Measurements from ENCODE around the gene EML5.

Gene EML5

DNA sequence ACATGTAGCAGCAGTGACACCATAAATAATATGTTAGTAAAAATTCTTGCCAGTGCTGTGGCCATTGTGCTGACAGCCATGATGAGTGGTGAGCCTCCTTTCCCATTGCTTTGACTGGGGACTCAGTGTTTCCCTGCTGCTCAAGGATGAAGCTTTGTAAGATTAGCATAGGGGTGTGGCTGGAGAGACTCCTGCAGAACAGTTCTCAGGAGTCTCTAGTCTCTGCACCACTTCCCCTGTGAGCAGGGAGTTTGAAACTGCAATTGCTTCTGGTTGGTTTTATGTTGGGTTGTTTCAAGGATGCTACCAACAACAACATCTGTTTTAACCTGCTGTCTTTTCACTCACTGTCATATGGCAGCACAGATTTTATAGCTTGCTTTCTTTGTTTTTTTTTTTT lies 188.5 kb downstream of the EML5 start:
- ChIA-PET CTCF (no interaction called here), POLR2A (no interaction called here)
- peaks cover 5 to 82% (median 60%) of the 10 kb centered on the region in 4 experiments for H3K36me3 ChIP-seq (ENCODE audit: control insufficient read depth in 4 of 4, insufficient read depth in 4 of 4, low read length in 3 of 4)

DNA sequence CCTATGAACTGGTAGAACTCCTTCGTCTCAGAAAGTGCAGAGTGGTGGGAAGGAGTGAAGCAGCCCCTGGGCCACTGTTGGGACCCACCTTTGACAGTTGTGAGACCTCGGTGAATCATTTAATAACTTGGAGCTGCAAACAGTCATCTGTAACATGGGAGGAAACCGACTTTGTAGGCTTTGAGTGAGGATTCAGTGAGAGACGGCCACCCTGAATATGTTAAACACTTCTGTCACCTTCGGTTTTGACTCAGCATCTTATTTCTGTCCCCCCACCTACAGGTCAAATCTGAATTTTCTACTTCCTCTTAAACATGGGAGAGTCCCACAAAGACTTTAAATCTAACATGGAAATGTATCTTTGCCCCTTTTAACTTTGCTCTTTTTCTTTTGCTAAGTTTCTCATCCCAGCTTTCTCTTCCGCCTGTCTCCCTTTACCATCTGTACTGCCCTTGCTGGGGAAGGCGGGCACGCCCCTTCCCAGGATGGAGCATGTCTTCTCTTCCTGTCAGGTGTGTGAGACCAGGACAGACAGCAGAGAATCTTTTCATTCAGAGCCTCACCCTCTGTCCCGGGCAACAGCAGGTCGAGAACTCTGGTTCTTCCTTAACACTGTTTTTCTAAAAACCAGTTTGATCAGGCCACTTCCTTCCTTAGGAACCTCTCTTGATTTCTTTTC lies 192.9 kb downstream of the EML5 start:
- H3K27ac ChIP-seq (ENCODE audit: insufficient read depth in 1 of 2, low read depth in 1 of 2, low read length in 2 of 2, poor library complexity in 1 of 2, severe bottlenecking in 2 of 2), result no peak overlapping the region
- WGBS (ENCODE audit: insufficient coverage), result 76% methylated on average over 9 of the region's 10 CpGs
- H3K36me3 ChIP-seq (ENCODE audit: control insufficient read depth in 4 of 4, insufficient read depth in 4 of 4, low read length in 3 of 4), result peaks cover 3 to 77% (median 44%) of the 10 kb centered on the region in 4 experiments
- H3K27me3 ChIP-seq (replicated peaks in 2 of 5; ENCODE audit: control insufficient read depth in 4 of 5, insufficient read depth in 5 of 5, low read length in 4 of 5), result no peaks in the 10 kb centered on the region
- no peak overlapping the region for H3K4me3 ChIP-seq (ENCODE audit: control insufficient read depth in 1 of 7, extremely low read depth in 1 of 7, insufficient read depth in 4 of 7, low read depth in 2 of 7, low read length in 6 of 7)
- ChIA-PET CTCF (no interaction called here), POLR2A (no interaction called here)
- no peaks in the 10 kb centered on the region for H3K9me3 ChIP-seq (ENCODE audit: control extremely low read depth in 1 of 5, control insufficient read depth in 4 of 5, insufficient read depth in 2 of 5, low read depth in 1 of 5, low read length in 4 of 5)
- DNase-seq, result no peak
- no peaks in the 10 kb centered on the region for H3K4me1 ChIP-seq (ENCODE audit: control extremely low read depth in 1 of 4, control insufficient read depth in 4 of 4, insufficient read depth in 4 of 4, low read length in 3 of 4)

More for the DNA sequence above, 188.5 kb downstream of the EML5 start:
- H3K4me1 ChIP-seq (ENCODE audit: control extremely low read depth in 1 of 4, control insufficient read depth in 4 of 4, insufficient read depth in 4 of 4, low read length in 3 of 4), result no peaks in the 10 kb centered on the region
- no peak overlapping the region for H3K4me3 ChIP-seq (ENCODE audit: control insufficient read depth in 1 of 7, extremely low read depth in 1 of 7, insufficient read depth in 4 of 7, low read depth in 2 of 7, low read length in 6 of 7)
- H3K27ac ChIP-seq (ENCODE audit: insufficient read depth in 1 of 2, low read depth in 1 of 2, low read length in 2 of 2, poor library complexity in 1 of 2, severe bottlenecking in 2 of 2), result no peak overlapping the region
- DNase-seq, result no peak
- H3K9me3 ChIP-seq (ENCODE audit: control extremely low read depth in 1 of 5, control insufficient read depth in 4 of 5, insufficient read depth in 2 of 5, low read depth in 1 of 5, low read length in 4 of 5), result no peaks in the 10 kb centered on the region
- no peaks in the 10 kb centered on the region for H3K27me3 ChIP-seq (replicated peaks in 2 of 5; ENCODE audit: control insufficient read depth in 4 of 5, insufficient read depth in 5 of 5, low read length in 4 of 5)

DNA sequence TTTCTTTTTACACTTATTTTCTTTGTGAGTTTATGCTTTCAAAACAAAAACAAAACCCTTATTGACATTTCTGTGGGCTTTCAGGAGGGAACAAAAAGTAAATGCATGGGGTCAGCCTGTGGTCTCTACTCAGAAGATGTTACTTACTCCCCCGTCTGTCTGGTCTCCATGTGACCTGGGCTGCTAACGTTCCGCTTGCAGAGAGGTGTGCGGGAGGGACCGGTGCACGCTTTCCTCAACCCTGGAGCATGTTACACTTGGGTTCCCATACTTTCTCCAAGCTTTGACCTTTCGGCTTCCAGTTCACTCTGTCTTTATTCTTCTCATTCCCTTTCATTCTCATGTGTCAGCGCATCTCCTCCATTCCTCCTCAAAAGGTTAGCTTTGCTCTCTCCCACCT lies 193.4 kb downstream of the EML5 start:
- POLR2A ChIA-PET, result no interaction called here
- peaks cover 3 to 75% (median 41%) of the 10 kb centered on the region in 4 experiments for H3K36me3 ChIP-seq (ENCODE audit: control insufficient read depth in 4 of 4, insufficient read depth in 4 of 4, low read length in 3 of 4)
- CTCF ChIA-PET, result no interaction called here

DNA sequence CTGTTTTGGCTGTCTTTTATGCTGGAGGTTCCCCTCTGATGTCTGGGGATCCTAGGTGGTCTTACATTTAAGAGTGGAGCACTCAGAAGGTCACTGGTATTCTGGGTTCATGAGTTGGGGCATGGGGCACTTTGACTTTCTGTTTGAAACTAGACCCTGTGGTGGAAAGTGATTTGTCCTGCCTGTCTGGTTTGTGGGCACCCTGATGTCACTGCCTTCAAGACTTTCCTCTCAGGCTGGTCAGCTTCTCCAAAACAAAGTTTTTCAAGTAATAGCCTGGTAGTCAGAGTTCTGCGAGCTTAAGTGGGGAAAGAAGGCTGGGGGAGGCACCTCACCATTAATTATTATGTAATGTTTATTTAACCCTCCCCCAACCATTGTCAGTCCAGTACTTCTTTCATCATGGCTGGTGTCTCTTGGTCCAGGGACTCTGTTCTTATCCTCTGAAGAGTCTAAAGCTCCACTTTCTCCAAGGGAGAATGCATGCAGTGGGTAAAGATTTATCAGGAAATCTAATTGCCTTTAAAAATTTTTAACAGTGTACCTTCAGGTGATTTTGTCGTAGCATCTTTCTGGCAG lies 194.6 kb downstream of the EML5 start:
- POLR2A ChIA-PET, result no interaction called here
- Histone ChIP-seq H3K9me3 (ENCODE audit: control extremely low read depth in 1 of 5, control insufficient read depth in 4 of 5, insufficient read depth in 2 of 5, low read depth in 1 of 5, low read length in 4 of 5) (no peaks in the 10 kb centered on the region), H3K27me3 (replicated peaks in 2 of 5; ENCODE audit: control insufficient read depth in 4 of 5, insufficient read depth in 5 of 5, low read length in 4 of 5) (no peaks in the 10 kb centered on the region), H3K27ac (ENCODE audit: insufficient read depth in 1 of 2, low read depth in 1 of 2, low read length in 2 of 2, poor library complexity in 1 of 2, severe bottlenecking in 2 of 2) (no peak overlapping the region), H3K4me3 (ENCODE audit: control insufficient read depth in 1 of 7, extremely low read depth in 1 of 7, insufficient read depth in 4 of 7, low read depth in 2 of 7, low read length in 6 of 7) (no peak overlapping the region), H3K36me3 (ENCODE audit: control insufficient read depth in 4 of 4, insufficient read depth in 4 of 4, low read length in 3 of 4) (peaks cover 3 to 65% (median 36%) of the 10 kb centered on the region in 4 experiments), H3K4me1 (ENCODE audit: control extremely low read depth in 1 of 4, control insufficient read depth in 4 of 4, insufficient read depth in 4 of 4, low read length in 3 of 4) (no peaks in the 10 kb centered on the region)
- whole genome bisulfite sequencing (ENCODE audit: insufficient coverage), result 100% methylated on average over 1 of the region's 2 CpGs
- CTCF ChIA-PET, result no interaction called here
- DNase-seq, result no peak

More for the DNA sequence above, 193.4 kb downstream of the EML5 start:
- Histone ChIP-seq H3K27me3 (replicated peaks in 2 of 5; ENCODE audit: control insufficient read depth in 4 of 5, insufficient read depth in 5 of 5, low read length in 4 of 5) (no peaks in the 10 kb centered on the region), H3K4me3 (ENCODE audit: control insufficient read depth in 1 of 7, extremely low read depth in 1 of 7, insufficient read depth in 4 of 7, low read depth in 2 of 7, low read length in 6 of 7) (no peak overlapping the region), H3K4me1 (ENCODE audit: control extremely low read depth in 1 of 4, control insufficient read depth in 4 of 4, insufficient read depth in 4 of 4, low read length in 3 of 4) (no peaks in the 10 kb centered on the region), H3K9me3 (ENCODE audit: control extremely low read depth in 1 of 5, control insufficient read depth in 4 of 5, insufficient read depth in 2 of 5, low read depth in 1 of 5, low read length in 4 of 5) (no peaks in the 10 kb centered on the region), H3K27ac (ENCODE audit: insufficient read depth in 1 of 2, low read depth in 1 of 2, low read length in 2 of 2, poor library complexity in 1 of 2, severe bottlenecking in 2 of 2) (no peak overlapping the region)
- no peak for DNase-seq
- 98% methylated on average over 7 of the region's 8 CpGs for WGBS (ENCODE audit: insufficient coverage)

DNA sequence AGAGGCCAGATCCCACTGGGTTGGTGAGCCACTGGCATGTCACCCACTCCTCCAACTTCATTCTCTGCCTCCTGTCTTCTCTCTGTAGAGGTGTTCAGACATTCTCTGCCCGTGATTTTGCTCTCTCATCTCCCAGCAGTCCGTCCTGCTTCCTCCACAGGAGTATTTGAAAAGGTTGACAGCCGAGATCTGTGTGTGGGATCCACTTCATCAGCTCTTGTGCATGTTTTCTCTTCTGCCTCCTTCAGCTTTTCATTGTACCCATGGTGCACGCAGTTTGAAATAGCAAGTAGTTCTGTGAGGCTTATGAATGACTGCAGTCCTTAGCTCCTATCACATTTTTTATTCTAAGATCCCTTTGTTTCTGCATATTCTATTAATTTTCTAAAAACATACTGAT lies 195.2 kb downstream of the EML5 start:
- H3K4me3 ChIP-seq (ENCODE audit: control insufficient read depth in 1 of 7, extremely low read depth in 1 of 7, insufficient read depth in 4 of 7, low read depth in 2 of 7, low read length in 6 of 7), result no peak overlapping the region
- H3K36me3 ChIP-seq (ENCODE audit: control insufficient read depth in 4 of 4, insufficient read depth in 4 of 4, low read length in 3 of 4), result peaks cover 3 to 59% (median 31%) of the 10 kb centered on the region in 4 experiments
- DNase-seq, result no peak
- POLR2A ChIA-PET, result no interaction called here
- no peaks in the 10 kb centered on the region for H3K27me3 ChIP-seq (replicated peaks in 2 of 5; ENCODE audit: control insufficient read depth in 4 of 5, insufficient read depth in 5 of 5, low read length in 4 of 5)
- CTCF ChIA-PET, result no interaction called here
- no peaks in the 10 kb centered on the region for H3K9me3 ChIP-seq (ENCODE audit: control extremely low read depth in 1 of 5, control insufficient read depth in 4 of 5, insufficient read depth in 2 of 5, low read depth in 1 of 5, low read length in 4 of 5)
- H3K27ac ChIP-seq (ENCODE audit: insufficient read depth in 1 of 2, low read depth in 1 of 2, low read length in 2 of 2, poor library complexity in 1 of 2, severe bottlenecking in 2 of 2), result no peak overlapping the region
- 100% methylated on average over 3 of the region's 4 CpGs for WGBS (ENCODE audit: insufficient coverage)
- no peaks in the 10 kb centered on the region for H3K4me1 ChIP-seq (ENCODE audit: control extremely low read depth in 1 of 4, control insufficient read depth in 4 of 4, insufficient read depth in 4 of 4, low read length in 3 of 4)

DNA sequence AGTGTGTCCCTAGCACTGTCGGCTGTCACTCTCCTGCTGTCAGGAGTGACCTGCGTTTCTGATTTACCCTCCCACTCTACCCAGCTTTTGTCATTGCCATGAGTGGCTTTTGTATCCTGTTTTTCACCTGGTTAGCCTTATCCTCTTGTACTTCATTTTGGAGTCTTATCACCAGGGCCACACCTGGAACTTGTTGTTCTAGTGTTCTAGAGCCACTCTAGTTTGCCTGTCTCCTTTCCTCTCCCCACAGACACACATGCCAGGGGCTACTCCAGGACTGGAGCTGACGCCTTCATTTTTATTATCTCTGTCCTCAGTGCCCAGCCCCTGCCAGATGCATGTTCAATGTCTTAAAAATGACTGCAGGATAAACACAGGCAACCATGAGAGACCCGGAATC lies 195.7 kb downstream of the EML5 start:
- no peak for DNase-seq
- WGBS (ENCODE audit: insufficient coverage), result 100% methylated on average over 4 of the region's 4 CpGs
- ChIA-PET POLR2A (no interaction called here), CTCF (no interaction called here)
- Histone ChIP-seq H3K27ac (ENCODE audit: insufficient read depth in 1 of 2, low read depth in 1 of 2, low read length in 2 of 2, poor library complexity in 1 of 2, severe bottlenecking in 2 of 2) (no peak overlapping the region), H3K4me1 (ENCODE audit: control extremely low read depth in 1 of 4, control insufficient read depth in 4 of 4, insufficient read depth in 4 of 4, low read length in 3 of 4) (no peaks in the 10 kb centered on the region), H3K27me3 (replicated peaks in 2 of 5; ENCODE audit: control insufficient read depth in 4 of 5, insufficient read depth in 5 of 5, low read length in 4 of 5) (no peaks in the 10 kb centered on the region), H3K4me3 (ENCODE audit: control insufficient read depth in 1 of 7, extremely low read depth in 1 of 7, insufficient read depth in 4 of 7, low read depth in 2 of 7, low read length in 6 of 7) (no peak overlapping the region), H3K36me3 (ENCODE audit: control insufficient read depth in 4 of 4, insufficient read depth in 4 of 4, low read length in 3 of 4) (peaks cover 3 to 55% (median 29%) of the 10 kb centered on the region in 4 experiments), H3K9me3 (ENCODE audit: control extremely low read depth in 1 of 5, control insufficient read depth in 4 of 5, insufficient read depth in 2 of 5, low read depth in 1 of 5, low read length in 4 of 5) (no peaks in the 10 kb centered on the region)

DNA sequence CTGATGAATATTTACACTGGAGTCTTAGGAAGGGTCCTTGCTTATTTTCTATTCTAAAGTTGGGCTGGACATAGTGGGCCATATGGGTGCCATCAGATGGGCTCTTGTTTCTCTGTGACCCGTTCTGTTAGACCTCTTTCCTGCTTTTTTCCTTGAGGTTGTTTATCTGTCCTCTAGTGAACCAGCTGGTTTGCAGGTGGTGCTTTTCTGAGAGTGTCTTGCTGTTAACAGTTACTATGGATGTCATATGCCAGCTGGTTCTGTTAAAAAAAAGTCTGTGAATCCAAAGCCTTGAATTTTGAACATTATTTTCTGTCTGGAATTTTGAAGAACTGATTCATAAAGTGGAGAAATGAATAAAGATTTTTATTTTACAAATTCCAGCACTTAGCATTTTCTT lies 200.7 kb downstream of the EML5 start:
- WGBS (ENCODE audit: insufficient coverage), result 100% methylated on average over 1 of the region's 1 CpG
- Histone ChIP-seq H3K4me3 (ENCODE audit: control insufficient read depth in 1 of 7, extremely low read depth in 1 of 7, insufficient read depth in 4 of 7, low read depth in 2 of 7, low read length in 6 of 7) (no peak overlapping the region), H3K9me3 (ENCODE audit: control extremely low read depth in 1 of 5, control insufficient read depth in 4 of 5, insufficient read depth in 2 of 5, low read depth in 1 of 5, low read length in 4 of 5) (no peaks in the 10 kb centered on the region), H3K27me3 (replicated peaks in 2 of 5; ENCODE audit: control insufficient read depth in 4 of 5, insufficient read depth in 5 of 5, low read length in 4 of 5) (no peaks in the 10 kb centered on the region), H3K27ac (ENCODE audit: insufficient read depth in 1 of 2, low read depth in 1 of 2, low read length in 2 of 2, poor library complexity in 1 of 2, severe bottlenecking in 2 of 2) (no peak overlapping the region), H3K36me3 (ENCODE audit: control insufficient read depth in 4 of 4, insufficient read depth in 4 of 4, low read length in 3 of 4) (peaks cover 2 to 46% (median 27%) of the 10 kb centered on the region in 4 experiments), H3K4me1 (ENCODE audit: control extremely low read depth in 1 of 4, control insufficient read depth in 4 of 4, insufficient read depth in 4 of 4, low read length in 3 of 4) (no peaks in the 10 kb centered on the region)
- ChIA-PET POLR2A (no interaction called here), CTCF (interaction anchor here (0.9 kb wide), 1 partner anchor 20 kb away, joined by 3 read pairs; no protein-coding TSS in a partner anchor)
- no peak for DNase-seq
